NB4 (cell line): ENCODE measurements around the gene SAP30L.

Experiments
- DNase-seq: peaks from one replicate; pipeline ENCODE4 v3.0.0; 2010; ENCODE audit warnings: low read depth
- H3K4me3 ChIP-seq: one replicate; pipeline ENCODE4 v1.5.1; 2011; ENCODE audit warnings: mild to moderate bottlenecking, low read depth, low read length, moderate library complexity
- MYC ChIP-seq: IDR thresholded peaks from 2 replicates; pipeline ENCODE4 v1.6.1; 2011; ENCODE audit warnings: low read depth, low read length
- POLR2A ChIP-seq: IDR thresholded peaks from 2 replicates; pipeline ENCODE4 v1.6.1; 2011; ENCODE audit warnings: mild to moderate bottlenecking; ENCODE audit not compliant: insufficient read length; ENCODE audit errors: extremely low read depth
- TF ChIP-seq, protein P1 (sequence below): IDR thresholded peaks from 2 replicates; pipeline ENCODE4 v1.6.1; 2011; ENCODE audit warnings: low read depth, low read length
- TF ChIP-seq, protein P2 (sequence below): IDR thresholded peaks from one replicate; pipeline ENCODE4 v1.5.1; 2012; ENCODE audit warnings: low read depth, low read length

SAP30L gene

DNA sequence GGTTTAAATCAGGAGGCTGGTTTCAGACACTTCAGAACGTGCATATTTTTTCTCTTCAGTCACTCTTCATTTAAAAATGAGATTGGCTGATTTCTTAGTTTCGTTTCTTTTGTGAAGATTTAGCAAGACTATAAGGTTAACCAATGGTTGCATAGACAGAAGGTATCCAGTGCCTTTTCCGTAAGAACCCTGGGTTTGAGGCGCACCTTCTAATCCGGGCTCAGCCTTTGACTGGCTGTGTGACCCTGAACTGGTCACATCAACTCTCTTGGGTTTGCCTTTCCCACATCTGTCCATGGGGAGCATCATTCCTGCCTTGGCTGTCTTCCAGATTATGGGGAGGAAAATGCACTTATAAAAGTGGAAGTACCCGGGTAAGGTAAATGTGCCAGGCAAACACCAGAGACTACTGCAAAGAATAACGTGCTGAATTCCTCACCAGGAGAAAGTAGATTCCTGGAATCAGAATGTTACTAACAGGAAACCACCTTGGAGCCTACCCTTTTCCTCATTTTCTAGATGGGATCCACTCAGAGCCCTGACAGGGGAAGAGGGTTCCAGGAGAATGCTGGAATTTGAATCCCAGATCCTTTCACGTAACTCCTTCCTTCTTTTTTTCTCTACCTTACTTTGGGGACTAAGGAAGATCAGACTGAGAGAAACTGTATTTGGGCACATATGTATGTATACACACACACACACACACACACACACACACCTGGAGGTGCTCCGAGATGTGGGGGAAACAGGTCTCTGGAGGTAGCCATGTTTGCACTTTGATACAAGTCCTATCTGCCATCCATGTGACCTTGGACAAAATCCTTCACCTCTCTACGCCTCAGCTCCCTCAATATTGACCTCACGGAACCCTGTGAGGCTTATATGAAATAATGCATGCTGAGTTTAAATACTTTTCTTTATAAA, 25.4 kb downstream of the SAP30L start:
- no peak for DNase-seq
- no peak overlapping the region for H3K4me3 ChIP-seq
- TF ChIP-seq, protein P1, sequence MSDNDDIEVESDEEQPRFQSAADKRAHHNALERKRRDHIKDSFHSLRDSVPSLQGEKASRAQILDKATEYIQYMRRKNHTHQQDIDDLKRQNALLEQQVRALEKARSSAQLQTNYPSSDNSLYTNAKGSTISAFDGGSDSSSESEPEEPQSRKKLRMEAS: no peak
- TF ChIP-seq, protein P2, sequence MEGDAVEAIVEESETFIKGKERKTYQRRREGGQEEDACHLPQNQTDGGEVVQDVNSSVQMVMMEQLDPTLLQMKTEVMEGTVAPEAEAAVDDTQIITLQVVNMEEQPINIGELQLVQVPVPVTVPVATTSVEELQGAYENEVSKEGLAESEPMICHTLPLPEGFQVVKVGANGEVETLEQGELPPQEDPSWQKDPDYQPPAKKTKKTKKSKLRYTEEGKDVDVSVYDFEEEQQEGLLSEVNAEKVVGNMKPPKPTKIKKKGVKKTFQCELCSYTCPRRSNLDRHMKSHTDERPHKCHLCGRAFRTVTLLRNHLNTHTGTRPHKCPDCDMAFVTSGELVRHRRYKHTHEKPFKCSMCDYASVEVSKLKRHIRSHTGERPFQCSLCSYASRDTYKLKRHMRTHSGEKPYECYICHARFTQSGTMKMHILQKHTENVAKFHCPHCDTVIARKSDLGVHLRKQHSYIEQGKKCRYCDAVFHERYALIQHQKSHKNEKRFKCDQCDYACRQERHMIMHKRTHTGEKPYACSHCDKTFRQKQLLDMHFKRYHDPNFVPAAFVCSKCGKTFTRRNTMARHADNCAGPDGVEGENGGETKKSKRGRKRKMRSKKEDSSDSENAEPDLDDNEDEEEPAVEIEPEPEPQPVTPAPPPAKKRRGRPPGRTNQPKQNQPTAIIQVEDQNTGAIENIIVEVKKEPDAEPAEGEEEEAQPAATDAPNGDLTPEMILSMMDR: no peak
- TF ChIP-seq MYC (no peak), POLR2A (no peak)

DNA sequence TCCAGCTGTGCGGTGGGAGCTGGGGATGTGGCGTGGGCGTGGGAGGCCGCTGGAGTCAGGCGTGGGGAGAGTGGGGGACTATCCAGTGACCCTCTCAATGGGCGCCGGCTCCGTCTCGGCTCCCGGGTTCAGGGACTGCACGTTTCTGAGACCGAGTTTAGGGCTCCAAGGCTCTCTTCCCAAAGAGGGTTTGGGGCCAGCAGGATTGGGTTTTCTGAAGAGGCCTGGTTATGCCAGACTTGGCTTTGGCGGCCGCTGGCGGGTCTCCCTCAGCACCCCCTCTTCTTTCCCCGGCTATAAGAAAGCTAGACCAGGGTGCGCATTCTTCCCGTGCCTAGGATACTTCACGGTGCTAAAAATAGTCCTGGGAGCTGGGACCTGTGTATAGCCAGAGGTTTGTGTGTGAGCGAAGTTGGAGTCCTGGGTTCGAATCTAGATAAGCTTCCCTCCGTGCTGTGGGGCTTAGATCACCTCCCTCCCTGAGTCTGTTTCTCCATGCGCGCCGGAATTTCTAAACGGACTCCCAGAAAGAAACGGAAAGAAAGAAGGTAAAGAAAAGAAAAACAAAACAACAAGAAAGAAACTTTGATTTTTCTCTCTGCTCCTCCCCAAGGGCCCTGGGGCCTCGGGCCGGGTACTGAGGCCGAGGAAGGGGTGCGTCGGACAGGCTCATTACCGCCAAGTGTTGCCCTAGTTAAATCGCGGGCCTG, 27.2 kb downstream of the SAP30L start:
- no peak overlapping the region for H3K4me3 ChIP-seq
- DNase-seq: no peak
- TF ChIP-seq MYC (no peak), POLR2A (no peak)
- TF ChIP-seq, protein P1: no peak
- TF ChIP-seq, protein P2: no peak

DNA sequence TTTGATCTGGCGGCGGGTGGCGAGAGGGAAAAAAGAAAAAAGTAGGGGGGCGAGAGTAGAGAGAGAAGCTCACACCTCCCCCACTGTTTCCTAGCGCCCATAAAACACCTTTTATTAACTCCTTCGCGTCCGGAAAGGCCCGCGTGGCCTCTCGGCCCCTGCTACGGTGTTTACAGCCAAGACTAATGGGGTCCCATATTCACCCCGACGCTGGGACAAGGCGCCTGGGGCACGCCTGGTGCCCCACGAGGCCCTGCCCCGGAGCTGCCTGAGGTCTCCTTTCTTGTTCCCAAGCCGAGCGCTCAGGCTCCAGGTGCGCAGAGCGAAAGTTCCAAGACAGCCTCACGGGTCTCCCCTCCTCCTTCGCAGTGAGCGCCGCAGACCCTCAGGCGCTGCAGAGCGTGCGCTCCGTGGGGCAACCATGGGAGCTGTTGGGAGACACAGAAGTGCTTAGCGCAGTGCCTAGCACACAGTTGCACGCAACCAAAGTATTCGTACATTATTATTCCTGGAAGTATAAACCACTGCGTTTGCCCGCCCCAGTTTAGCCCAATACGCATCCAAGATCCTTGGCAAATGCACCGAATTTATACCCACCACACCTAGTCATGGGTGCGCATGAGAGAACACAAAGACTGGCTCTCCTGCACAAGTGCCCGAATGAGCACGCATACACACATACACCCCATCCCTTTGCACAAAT, 27.9 kb downstream of the SAP30L start:
- no peak overlapping the region for H3K4me3 ChIP-seq

DNA sequence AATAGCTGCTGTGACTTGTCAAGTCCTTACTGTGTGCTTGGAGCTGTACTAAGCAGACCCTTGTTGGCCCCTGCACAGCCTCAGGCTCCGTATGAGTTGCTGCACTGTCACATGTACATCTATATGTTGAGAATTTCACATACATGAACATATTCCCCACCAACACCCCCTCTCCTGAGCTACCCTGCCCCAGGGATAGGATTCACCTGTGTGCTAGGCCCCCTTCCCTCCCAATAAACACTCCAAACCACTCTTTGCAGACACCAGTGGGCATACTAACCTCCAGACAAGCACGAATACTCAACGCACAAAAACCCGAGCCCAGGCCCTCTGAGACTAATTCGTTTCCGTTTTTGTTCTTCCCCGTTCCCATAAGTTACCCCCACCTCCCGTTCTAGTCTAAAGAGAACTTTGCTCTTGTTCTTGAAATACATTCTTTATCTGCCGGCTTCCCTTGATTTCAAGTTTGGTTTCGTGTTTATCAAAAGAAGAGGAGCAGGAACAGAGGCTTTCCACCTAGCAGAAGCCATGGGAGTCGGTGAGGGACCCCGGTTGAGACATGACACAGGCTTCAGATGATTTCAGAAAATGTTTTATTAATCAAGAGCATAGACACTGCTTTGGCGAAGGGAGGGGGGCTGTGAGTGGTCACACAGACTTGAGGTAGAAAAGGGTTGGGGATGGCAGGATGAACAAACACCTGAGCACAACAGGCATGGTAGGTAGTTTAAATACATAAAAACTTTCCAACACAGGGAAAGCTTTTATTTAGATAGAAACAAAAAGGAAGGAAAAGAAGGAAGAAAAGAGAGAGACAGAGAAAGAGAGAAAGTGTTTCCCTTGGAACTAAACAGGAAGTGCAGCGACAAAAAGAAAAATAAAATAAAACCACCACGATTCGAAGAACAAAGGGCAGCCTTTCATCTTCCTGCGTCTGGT, 28.9 kb downstream of the SAP30L start:
- H3K4me3 ChIP-seq: no peak overlapping the region
- TF ChIP-seq MYC (no peak), POLR2A (no peak)
- TF ChIP-seq, protein P1: no peak

More for the DNA sequence above, 27.9 kb downstream of the SAP30L start:
- DNase-seq: no peak
- TF ChIP-seq POLR2A (no peak), MYC (no peak)
- TF ChIP-seq, protein P2: no peak
- TF ChIP-seq, protein P1: no peak

DNA sequence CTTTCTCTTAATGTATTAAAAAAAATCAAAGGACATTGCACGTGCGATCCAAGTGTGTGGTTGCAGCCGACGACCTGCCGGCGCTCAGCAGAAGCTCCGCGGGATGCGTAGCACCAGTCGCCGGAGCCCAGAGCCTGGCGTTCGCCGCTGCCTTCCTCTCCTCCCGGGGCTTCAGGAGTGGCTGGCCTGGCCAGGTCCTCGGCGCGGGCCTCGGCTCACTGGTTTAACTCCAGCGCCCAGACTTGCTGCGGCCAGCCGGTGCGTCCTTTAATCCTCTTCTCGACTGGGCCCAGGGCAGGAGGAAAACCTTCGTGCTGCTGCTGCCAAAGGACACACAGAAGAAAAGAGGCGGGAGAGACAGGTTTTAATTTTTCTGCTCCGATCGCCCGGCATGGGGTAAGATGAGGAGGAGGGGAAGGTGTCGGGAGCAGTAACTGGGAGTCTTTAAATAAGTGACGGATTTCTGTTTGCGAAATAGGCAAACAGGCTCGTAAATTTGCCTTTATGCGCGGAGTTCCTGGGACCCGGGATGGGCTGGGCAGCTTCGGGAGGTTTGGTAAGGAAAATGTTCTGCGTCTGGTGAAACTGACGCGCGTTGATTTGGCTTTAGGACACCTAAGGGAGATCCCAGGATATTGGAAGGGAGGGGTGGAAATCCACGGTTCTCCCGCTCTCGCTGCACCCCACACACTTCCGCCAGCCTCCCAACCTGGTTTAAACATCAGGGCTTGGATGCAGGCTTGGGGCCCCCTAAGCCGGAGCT, 30.0 kb downstream of the SAP30L start:
- H3K4me3 ChIP-seq: no peak overlapping the region
- DNase-seq: no peak

More for the DNA sequence above, 28.9 kb downstream of the SAP30L start:
- DNase-seq: no peak

More for the DNA sequence above, 30.0 kb downstream of the SAP30L start:
- TF ChIP-seq POLR2A (no peak), MYC (no peak)
- TF ChIP-seq, protein P1: no peak
- TF ChIP-seq, protein P2: no peak
